Measurements from ENCODE around the gene RASSF7.
"Not testable (repeated sequence)": the region's sequence is repeated elsewhere in the genome, so short reads cannot be mapped to it uniquely, and the experiment has no call there.

Gene RASSF7

DNA sequence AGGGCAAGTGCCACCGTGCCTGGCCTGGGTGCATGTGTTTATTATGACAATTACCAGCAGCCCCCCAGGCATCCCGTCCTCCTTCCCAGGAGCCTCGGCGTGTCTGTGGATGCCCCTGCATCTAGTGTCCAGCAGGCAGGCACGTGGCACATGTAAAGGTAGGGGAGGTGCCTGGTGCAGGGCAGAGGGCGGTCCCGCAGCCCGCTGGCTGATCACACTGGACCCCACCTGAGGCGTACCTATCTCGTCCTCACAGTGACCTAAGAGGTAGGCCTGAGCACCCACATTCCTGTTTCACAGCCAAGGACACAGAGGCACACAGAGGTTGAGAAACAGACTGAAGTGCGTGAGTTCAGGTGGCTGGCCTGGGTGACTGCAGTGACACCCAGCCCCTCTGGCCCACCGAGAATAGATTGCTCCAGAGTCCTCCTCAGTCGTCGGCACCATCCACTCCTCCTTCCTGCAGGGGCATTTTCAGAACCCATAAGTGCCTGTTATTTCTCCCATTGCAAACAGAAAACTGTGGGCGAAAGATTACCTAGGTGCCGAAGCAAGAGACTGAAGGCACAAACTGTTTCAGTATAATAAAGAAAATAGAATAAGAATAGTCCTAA, 12.5 kb downstream of the RASSF7 start:
- ChIA-PET CTCF (no interaction called here), POLR2A (no interaction called here)
- TF ChIP-seq FOXA1 (IDR thresholded peaks at IDR 0.05) (no peak), ARNT (IDR thresholded peaks at IDR 0.05) (no peak)
- no peak for DNase-seq (ENCODE audit: extremely low spot score)

DNA sequence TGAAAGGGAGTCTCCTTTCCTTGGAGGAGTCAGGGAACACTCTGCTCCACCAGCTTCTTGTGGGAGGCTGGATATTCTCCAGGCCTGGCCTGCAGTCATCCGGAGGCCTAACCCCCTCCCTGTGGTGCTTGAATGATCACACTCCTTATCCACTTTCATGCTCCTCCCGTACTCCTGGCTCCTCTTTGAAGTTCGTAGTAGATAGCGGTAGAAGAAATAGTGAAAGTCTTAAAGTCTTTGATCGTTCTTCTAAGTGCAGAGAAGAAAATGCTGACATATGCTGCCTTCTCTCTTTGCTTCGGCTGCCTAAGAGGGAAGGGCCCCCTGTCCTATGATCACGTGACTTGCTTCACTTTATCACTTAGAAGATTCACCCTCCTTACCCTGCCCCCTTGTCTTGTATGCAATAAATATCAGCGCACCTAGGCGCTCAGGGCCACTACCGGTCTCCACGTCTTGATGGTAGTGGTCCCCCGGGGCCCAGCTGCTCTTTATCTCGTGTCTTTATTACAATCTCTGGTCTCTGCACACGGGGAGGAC, 13.3 kb downstream of the RASSF7 start:
- POLR2A ChIA-PET; DNase-seq (ENCODE audit: extremely low spot score); CTCF ChIA-PET: not testable (repeated sequence)

DNA sequence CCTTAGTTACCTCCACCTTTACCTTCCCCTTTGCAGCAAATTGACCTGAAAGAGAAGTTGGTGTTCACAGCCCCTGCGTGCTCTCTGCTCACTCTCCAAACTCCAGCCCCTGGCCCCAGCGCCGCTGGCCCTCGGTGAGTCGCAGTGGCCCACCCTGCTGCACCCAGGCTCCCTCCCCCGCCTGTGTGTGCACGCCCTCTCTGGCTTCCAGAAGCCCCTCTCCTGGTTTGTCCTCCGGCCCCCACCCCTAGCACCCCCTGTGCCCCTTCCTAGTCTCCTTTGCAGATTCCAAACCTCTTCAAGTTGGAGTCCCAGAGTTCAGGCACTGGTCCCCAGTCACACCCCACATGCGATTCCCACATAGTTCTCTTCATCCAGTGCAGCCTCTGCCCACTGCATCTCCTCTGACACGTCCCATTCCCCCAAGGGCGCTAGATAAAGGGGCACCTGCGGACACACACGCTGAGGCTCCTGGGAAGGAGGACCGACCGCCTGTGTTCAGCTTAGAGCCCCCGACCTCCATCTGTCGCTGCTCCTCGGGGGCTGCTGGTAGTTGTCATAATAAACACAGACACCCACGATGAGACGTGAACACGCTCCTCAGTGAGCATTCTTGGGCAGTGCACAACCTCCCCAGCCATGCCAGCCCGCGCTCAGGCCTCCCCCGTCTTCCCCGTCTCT, 14.0 kb downstream of the RASSF7 start:
- ChIA-PET POLR2A (interaction anchor here (1.1 kb wide), 1 partner anchor 15 kb away, joined by 3 read pairs; no protein-coding TSS in a partner anchor), CTCF (no interaction called here)
- no peak for TF ChIP-seq ARNT (IDR thresholded peaks at IDR 0.05)
- no peak for DNase-seq (ENCODE audit: extremely low spot score)

DNA sequence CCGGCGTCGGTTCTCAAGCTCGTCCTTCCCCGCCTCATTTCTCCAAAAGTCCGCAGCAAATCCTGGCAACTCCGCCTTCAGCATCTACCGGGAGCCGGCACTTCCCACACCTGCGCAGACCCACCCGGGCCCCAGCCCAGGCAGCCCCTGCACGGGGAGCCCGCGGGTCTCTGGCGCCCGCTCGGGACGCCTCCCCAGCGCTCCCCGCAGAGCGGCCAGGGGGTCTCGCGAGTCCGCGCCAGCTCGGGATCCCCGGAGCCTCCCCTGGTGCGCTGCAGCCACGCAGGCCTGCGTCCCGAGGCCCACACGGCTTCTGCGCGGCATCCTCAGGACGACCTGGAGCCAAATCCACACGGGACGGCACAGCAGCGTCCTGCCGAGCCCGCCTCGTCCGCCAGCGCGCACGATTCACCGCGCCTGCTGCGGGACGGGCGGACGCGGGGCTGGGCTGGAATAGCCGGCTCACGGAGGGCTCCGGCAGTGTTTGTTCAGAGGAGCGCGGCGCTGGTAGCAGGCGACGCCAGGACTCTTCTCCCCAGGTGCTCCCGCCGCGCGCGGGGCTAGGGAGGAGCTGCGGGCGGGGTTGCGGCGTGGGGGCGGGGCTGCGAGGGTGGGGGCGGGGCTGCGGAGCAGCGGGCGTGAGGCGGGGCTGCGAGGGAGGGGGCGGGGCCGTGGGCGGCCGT, 14.7 kb downstream of the RASSF7 start:
- CTCF ChIA-PET, result interaction anchor here (0.7 kb wide), 2 partner anchors 10 kb away, joined by 3 read pairs; no protein-coding TSS in a partner anchor
- no peak for DNase-seq (ENCODE audit: extremely low spot score)
- POLR2A ChIA-PET, result interaction anchor here (0.6 to 1.1 kb wide), 14 partner anchors 10 to 368 kb away, joined by 3 to 17 read pairs (median 3); partner anchors contain the start of genes BET1L, GATD1, IRF7 and PNPLA2
- TF ChIP-seq FOXA1 (IDR thresholded peaks at IDR 0.05) (no peak), HDGF (IDR thresholded peaks at IDR 0.05; ENCODE audit: borderline replicate concordance) (no peak), FOXM1 (IDR thresholded peaks at IDR 0.05; ENCODE audit: borderline replicate concordance) (no peak), L3MBTL2 (conservative IDR thresholded peaks at IDR 0.05) (peak; percentile 58)

DNA sequence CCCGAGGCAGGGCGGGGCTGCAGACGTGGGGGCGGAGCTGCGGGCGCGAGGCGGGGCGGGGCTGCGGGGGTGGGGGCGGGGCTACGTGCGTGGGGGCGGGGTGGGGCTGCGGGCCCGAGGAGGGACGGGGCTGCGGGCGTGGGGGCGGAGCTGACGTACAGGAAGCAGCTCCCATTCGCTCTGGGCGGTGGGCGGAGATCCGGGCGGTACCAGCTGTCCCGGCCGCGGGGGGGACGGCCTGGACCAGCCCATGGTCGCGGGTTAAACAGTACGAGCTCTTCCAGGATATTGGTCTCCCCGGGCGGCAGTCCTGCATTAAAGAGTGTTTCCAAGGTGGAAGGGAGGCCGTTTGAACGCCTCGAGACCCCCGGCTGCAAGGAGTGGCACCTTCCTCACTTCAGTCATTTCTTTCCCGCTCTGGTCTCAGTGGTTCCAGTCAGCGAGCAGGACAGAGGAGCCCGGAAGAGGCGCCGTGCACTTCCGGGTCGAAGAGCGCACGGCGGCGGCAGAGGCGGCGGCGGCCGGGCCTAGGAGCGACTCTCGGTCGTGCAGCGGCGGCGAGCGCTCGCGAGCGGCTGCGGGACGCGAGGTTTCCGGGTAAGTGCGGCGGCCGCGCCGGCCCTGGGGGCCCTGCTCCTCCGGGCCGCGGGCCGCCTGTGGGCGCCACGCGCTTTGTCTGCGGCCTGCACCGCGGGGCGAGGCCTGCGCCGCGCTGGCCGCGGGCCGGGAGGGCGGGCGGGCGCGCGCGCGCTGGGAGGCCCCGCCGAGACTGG, 15.4 kb downstream of the RASSF7 start, which contains the start of gene PHRF1:
TSS of gene PHRF1 (plus strand) at position 475 of the 773 bp plus-strand sequence. CDS start 5,043 bp downstream, outside the sequence.
- ChIA-PET POLR2A (interaction anchor here (0.6 to 1.1 kb wide), 14 partner anchors 11 to 369 kb away, joined by 3 to 17 read pairs (median 3); partner anchors contain the start of genes BET1L, GATD1, IRF7 and PNPLA2), CTCF (interaction anchor here (0.7 kb wide), 2 partner anchors 9 to 10 kb away, joined by 3 read pairs; no protein-coding TSS in a partner anchor)
- peak; percentile 98 for DNase-seq (ENCODE audit: extremely low spot score)
- TF ChIP-seq CTBP1 (IDR thresholded peaks at IDR 0.05; ENCODE audit: borderline replicate concordance) (no peak), ARNT (IDR thresholded peaks at IDR 0.05) (no peak; the same call in 1 of the 2 replicates), ELF4 (IDR thresholded peaks at IDR 0.05) (peak; percentile 87), BHLHE40 (IDR thresholded peaks at IDR 0.05; ENCODE audit: borderline replicate concordance) (peak; percentile 88), TARDBP (IDR thresholded peaks at IDR 0.05) (no peak), LEF1 (IDR thresholded peaks at IDR 0.05; ENCODE audit: borderline replicate concordance) (peak; percentile 45; the same call in 1 of the 2 replicates), FOXM1 (IDR thresholded peaks at IDR 0.05; ENCODE audit: borderline replicate concordance) (peak; percentile 6; the same call in 1 of the 2 replicates)

DNA sequence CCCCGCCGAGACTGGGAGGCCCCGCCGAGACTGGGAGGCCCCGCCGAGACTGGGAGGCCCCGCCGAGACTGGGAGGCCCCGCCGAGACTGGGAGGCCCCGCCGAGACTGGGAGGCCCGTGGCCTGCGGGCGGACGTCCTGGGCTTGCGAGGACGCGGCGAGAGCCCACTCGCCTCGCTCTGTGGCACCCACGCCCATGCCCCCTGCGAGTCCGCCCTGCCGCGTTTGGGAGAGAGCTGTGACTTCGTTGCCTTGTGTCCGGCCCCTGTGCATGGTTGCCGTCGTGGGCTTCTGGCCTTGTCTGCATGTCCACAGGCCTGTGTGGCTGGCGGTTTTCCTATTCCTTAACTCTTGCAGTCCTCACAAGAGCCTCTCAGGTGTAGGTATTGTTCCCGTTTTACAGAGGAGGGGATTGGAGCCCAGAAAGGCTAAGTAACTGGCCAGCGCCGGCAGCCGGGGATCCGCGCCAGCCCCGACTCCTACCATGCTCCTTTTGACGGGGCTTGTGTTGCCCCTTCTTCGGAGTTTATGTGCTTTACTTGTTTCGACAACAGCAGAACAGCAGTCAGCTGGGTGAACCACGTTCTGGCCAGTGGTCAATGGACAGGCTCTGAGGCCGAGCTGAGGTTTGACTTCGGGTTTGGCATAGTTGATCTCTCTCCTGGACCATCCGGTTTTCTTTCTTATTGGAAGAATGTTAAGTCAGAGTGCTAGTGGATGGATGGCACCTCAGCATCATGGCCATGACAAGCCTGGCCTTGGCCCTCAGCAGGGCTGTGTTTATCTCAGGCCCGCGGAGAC, 16.2 kb downstream of the RASSF7 start:
- TF ChIP-seq NFRKB (IDR thresholded peaks at IDR 0.05) (no peak), FOXK2 (IDR thresholded peaks at IDR 0.05) (no peak), FOXA1 (IDR thresholded peaks at IDR 0.05) (no peak), SP1 (IDR thresholded peaks at IDR 0.05) (no peak), ZNF384 (IDR thresholded peaks at IDR 0.05) (no peak), HDGF (IDR thresholded peaks at IDR 0.05; ENCODE audit: borderline replicate concordance) (no peak), FOXM1 (IDR thresholded peaks at IDR 0.05; ENCODE audit: borderline replicate concordance) (no peak), ARNT (IDR thresholded peaks at IDR 0.05) (no peak), CTBP1 (IDR thresholded peaks at IDR 0.05; ENCODE audit: borderline replicate concordance) (no peak), TARDBP (IDR thresholded peaks at IDR 0.05) (no peak), L3MBTL2 (conservative IDR thresholded peaks at IDR 0.05) (no peak), SUZ12 (IDR thresholded peaks at IDR 0.05) (no peak), LEF1 (IDR thresholded peaks at IDR 0.05; ENCODE audit: borderline replicate concordance) (no peak), ELF4 (IDR thresholded peaks at IDR 0.05) (no peak), BHLHE40 (IDR thresholded peaks at IDR 0.05; ENCODE audit: borderline replicate concordance) (no peak)
- TF ChIP-seq, protein P1, sequence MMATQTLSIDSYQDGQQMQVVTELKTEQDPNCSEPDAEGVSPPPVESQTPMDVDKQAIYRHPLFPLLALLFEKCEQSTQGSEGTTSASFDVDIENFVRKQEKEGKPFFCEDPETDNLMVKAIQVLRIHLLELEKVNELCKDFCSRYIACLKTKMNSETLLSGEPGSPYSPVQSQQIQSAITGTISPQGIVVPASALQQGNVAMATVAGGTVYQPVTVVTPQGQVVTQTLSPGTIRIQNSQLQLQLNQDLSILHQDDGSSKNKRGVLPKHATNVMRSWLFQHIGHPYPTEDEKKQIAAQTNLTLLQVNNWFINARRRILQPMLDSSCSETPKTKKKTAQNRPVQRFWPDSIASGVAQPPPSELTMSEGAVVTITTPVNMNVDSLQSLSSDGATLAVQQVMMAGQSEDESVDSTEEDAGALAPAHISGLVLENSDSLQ (IDR thresholded peaks at IDR 0.05), result no peak
- CTCF ChIA-PET, result no interaction called here
- POLR2A ChIA-PET, result interaction anchor here (1.0 to 1.7 kb wide), 2 partner anchors 9 to 21 kb away, joined by 5 read pairs; no protein-coding TSS in a partner anchor

More for the DNA sequence above, 16.2 kb downstream of the RASSF7 start:
- no peak for DNase-seq (ENCODE audit: extremely low spot score)

Measured in HEK293T (cell line).